Panc1 (cell line): Measurements from ENCODE around the gene NARF.

Experiments
- CTCF ChIP-seq: fragments of 450-650 bp; IDR thresholded peaks from 2 replicates; pipeline ENCODE4 v1.5.1; 2017; ENCODE audit warnings: mild to moderate bottlenecking
- POLR2AphosphoS5 ChIP-seq: IDR thresholded peaks from 2 replicates; pipeline ENCODE4 v1.6.1; 2012; ENCODE audit warnings: mild to moderate bottlenecking, low read depth, low read length, moderate library complexity
- REST ChIP-seq, 2 experiments: IDR thresholded peaks; 2 replicates each; pipeline ENCODE4 v1.6.1; 2011 to 2012; ENCODE audit warnings: low read depth in 2 of 2, control low read depth in 1 of 2, low read length in 1 of 2, mild to moderate bottlenecking in 1 of 2, moderate library complexity in 1 of 2; ENCODE audit not compliant: insufficient read depth in 1 of 2
- SIN3A ChIP-seq: IDR thresholded peaks from 2 replicates; pipeline ENCODE4 v1.6.1; 2012; ENCODE audit warnings: low read depth, mild to moderate bottlenecking, low read length, moderate library complexity, borderline replicate concordance; ENCODE audit not compliant: insufficient read depth
- TCF7L2 ChIP-seq: IDR thresholded peaks from 2 replicates; pipeline ENCODE4 v1.6.1; 2011; ENCODE audit warnings: mild to moderate bottlenecking, low read depth, low read length, inconsistent platforms

- TF ChIP-seq CTCF = no peak
- no peak for TF ChIP-seq POLR2AphosphoS5
- no peak for TF ChIP-seq TCF7L2
- no peak for TF ChIP-seq SIN3A
- TF ChIP-seq REST (IDR thresholded peaks at IDR 0.05; ENCODE audit: insufficient read depth in 1 of 2, low read depth in 2 of 2, low read length in 1 of 2) = no peak
These were observed 37.4 kb downstream of the NARF start for GRCh38 chr17:82495844-82496528.
